Stomach (tissue), 4 donors: ENCODE data around the gene PAK5.

ENCODE experiments used
- POLR2A ChIP-seq, 4 donors: fragments of 450-650 bp; IDR thresholded peaks; one replicate each; pipeline ENCODE4 v1.6.1; 2016; ENCODE audit warnings: antibody characterized with exemption in 4 of 4, control low read depth in 2 of 4, mild to moderate bottlenecking in 1 of 4, moderate library complexity in 1 of 4
- TF ChIP-seq, protein P1 (sequence below), 7 experiments: fragments of 450-650 bp in 4 of 7; fragments of 200-600 bp in 3 of 7; sonication (generic) in 3 of 7; IDR thresholded peaks; one replicate each; pipeline ENCODE4 v1.5.1; 2016 to 2019; ENCODE audit warnings: antibody characterized with exemption in 7 of 7, control low read depth in 2 of 7, mild to moderate bottlenecking in 1 of 7

GRCh38 chr20:9575836-9576235, 263.0 kb downstream of the PAK5 start:
- no peak for TF ChIP-seq POLR2A (IDR thresholded peaks at IDR 0.05)
- TF ChIP-seq, protein P1, sequence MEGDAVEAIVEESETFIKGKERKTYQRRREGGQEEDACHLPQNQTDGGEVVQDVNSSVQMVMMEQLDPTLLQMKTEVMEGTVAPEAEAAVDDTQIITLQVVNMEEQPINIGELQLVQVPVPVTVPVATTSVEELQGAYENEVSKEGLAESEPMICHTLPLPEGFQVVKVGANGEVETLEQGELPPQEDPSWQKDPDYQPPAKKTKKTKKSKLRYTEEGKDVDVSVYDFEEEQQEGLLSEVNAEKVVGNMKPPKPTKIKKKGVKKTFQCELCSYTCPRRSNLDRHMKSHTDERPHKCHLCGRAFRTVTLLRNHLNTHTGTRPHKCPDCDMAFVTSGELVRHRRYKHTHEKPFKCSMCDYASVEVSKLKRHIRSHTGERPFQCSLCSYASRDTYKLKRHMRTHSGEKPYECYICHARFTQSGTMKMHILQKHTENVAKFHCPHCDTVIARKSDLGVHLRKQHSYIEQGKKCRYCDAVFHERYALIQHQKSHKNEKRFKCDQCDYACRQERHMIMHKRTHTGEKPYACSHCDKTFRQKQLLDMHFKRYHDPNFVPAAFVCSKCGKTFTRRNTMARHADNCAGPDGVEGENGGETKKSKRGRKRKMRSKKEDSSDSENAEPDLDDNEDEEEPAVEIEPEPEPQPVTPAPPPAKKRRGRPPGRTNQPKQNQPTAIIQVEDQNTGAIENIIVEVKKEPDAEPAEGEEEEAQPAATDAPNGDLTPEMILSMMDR (IDR thresholded peaks at IDR 0.05) = no peak
